HepG2 (cell line): ENCODE measurements around the gene C19orf73. TPM values are rescaled to one million over a fixed set of nuclear protein-coding genes. Genes with fewer than 3 reads are reported as not detected.

Experiments used
- CBFB ChIP-seq: sonication (generic); formaldehyde crosslinking; IDR thresholded peaks from 2 replicates; pipeline ENCODE4 v1.4.0; 2020; ENCODE audit warnings: missing genetic modification reagents
- CEBPG ChIP-seq: IDR thresholded peaks from 2 replicates; pipeline ENCODE4 v1.6.1; 2016
- CREB1 ChIP-seq, 2 experiments: fragments of 450-650 bp in 1 of 2; IDR thresholded peaks; 2 replicates each; pipeline ENCODE4 v1.6.1; 2016 to 2017; ENCODE audit warnings: control low read depth in 1 of 2, mild to moderate bottlenecking in 1 of 2, missing compliant biosample characterization in 1 of 2, missing genetic modification characterization in 1 of 2
- ETV6 ChIP-seq: sonication (generic); formaldehyde crosslinking; conservative IDR thresholded peaks from 2 replicates; pipeline ENCODE4 v1.4.0; 2020; ENCODE audit warnings: missing genetic modification reagents
- FOXC1 ChIP-seq: sonication (generic); formaldehyde crosslinking; IDR thresholded peaks from 2 replicates; pipeline ENCODE4 v1.8.0; 2022; ENCODE audit warnings: mild to moderate bottlenecking, missing genetic modification reagents, borderline replicate concordance
- HDAC1 ChIP-seq: sonication (generic); formaldehyde crosslinking; IDR thresholded peaks from 2 replicates; pipeline ENCODE4 v1.5.1; 2020; ENCODE audit warnings: mild to moderate bottlenecking, missing genetic modification reagents
- NCOR1 ChIP-seq: fragments of 200-600 bp; sonication (generic); IDR thresholded peaks from 2 replicates; pipeline ENCODE4 v1.7.0; 2017; ENCODE audit warnings: antibody characterized with exemption, low read length, borderline replicate concordance
- SAFB2 ChIP-seq: sonication (generic); formaldehyde crosslinking; IDR thresholded peaks from 2 replicates; pipeline ENCODE4 v1.5.1; 2020; ENCODE audit warnings: missing genetic modification reagents, low read depth, mild to moderate bottlenecking, borderline replicate concordance
- SRY ChIP-seq: sonication (generic); formaldehyde crosslinking; IDR thresholded peaks from 2 replicates; pipeline ENCODE4 v1.8.0; 2022; ENCODE audit warnings: mild to moderate bottlenecking, missing genetic modification reagents
- ZFP62 ChIP-seq: sonication (generic); formaldehyde crosslinking; IDR thresholded peaks from 2 replicates; pipeline ENCODE4 v1.4.0; 2020; ENCODE audit warnings: missing genetic modification reagents
- ZNF180 ChIP-seq: sonication (generic); formaldehyde crosslinking; IDR thresholded peaks from 2 replicates; pipeline ENCODE4 v1.4.0; 2020; ENCODE audit warnings: low read depth, missing genetic modification reagents, borderline replicate concordance
- ZNF354B ChIP-seq: sonication (generic); formaldehyde crosslinking; IDR thresholded peaks from 2 replicates; pipeline ENCODE4 v1.8.0; 2022; ENCODE audit warnings: mild to moderate bottlenecking, missing genetic modification reagents
- ZNF468 ChIP-seq: sonication (generic); formaldehyde crosslinking; IDR thresholded peaks from 2 replicates; pipeline ENCODE4 v1.8.0; 2022; ENCODE audit warnings: mild to moderate bottlenecking, moderate library complexity, missing genetic modification reagents
- ZNF563 ChIP-seq: sonication (generic); formaldehyde crosslinking; IDR thresholded peaks from 2 replicates; pipeline ENCODE4 v1.8.0; 2022; ENCODE audit warnings: mild to moderate bottlenecking, moderate library complexity, missing genetic modification reagents
- ZNF615 ChIP-seq: sonication (generic); formaldehyde crosslinking; IDR thresholded peaks from 2 replicates; pipeline ENCODE4 v1.5.0; 2020; ENCODE audit warnings: mild to moderate bottlenecking, missing genetic modification reagents, borderline replicate concordance
- polyA plus RNA-seq, 8 experiments: library from polyadenylated mRNA; depleted of rRNA in 3 of 8; stranded (reverse) in 7 of 8; unstranded in 1 of 8; fragments of >200 nt; fragmentation: Illumina TruSeq in 4 of 8; extraction: Trizol in 4 of 8; gene quantifications; 2 replicates each; pipeline versions ENCODE4 v1.2.1 to v1.2.3, GENCODE V29; 2011 to 2016; ENCODE audit warnings: low read depth in 4 of 8, missing spikeins in 1 of 8, mixed read lengths in 1 of 8; ENCODE audit not compliant: insufficient read depth in 1 of 8
- total RNA-seq, 5 experiments: library from RNA; depleted of rRNA; stranded (reverse); fragments of >200 nt; fragmentation: Illumina TruSeq; extraction: Trizol; gene quantifications; 2 replicates each; pipeline ENCODE4 v1.2.3, GENCODE V29; 2016; ENCODE audit warnings: low read depth in 1 of 5
- TF ChIP-seq, protein P1 (sequence below): sonication (generic); formaldehyde crosslinking; IDR thresholded peaks from 2 replicates; pipeline ENCODE4 v1.4.0; 2020; ENCODE audit warnings: mild to moderate bottlenecking, missing genetic modification reagents
- TF ChIP-seq, protein P2 (sequence below): sonication (generic); formaldehyde crosslinking; IDR thresholded peaks from 2 replicates; pipeline ENCODE4 v1.4.0; 2020; ENCODE audit warnings: mild to moderate bottlenecking, missing genetic modification reagents
- TF ChIP-seq, protein P3 (sequence below): sonication (generic); formaldehyde crosslinking; IDR thresholded peaks from 2 replicates; pipeline ENCODE4 v1.5.0; 2020; ENCODE audit warnings: missing genetic modification reagents
- TF ChIP-seq, protein P4 (sequence below): sonication (generic); formaldehyde crosslinking; conservative IDR thresholded peaks from 2 replicates; pipeline ENCODE4 v1.5.0; 2020; ENCODE audit warnings: missing genetic modification reagents

C19orf73 gene
- total and polyA plus RNA-seq, 2 of the 13 experiments (the other 11 are each of a cell fraction or from before 2014, with no cell fraction given), result 1.4 to 1.5 TPM

DNA sequence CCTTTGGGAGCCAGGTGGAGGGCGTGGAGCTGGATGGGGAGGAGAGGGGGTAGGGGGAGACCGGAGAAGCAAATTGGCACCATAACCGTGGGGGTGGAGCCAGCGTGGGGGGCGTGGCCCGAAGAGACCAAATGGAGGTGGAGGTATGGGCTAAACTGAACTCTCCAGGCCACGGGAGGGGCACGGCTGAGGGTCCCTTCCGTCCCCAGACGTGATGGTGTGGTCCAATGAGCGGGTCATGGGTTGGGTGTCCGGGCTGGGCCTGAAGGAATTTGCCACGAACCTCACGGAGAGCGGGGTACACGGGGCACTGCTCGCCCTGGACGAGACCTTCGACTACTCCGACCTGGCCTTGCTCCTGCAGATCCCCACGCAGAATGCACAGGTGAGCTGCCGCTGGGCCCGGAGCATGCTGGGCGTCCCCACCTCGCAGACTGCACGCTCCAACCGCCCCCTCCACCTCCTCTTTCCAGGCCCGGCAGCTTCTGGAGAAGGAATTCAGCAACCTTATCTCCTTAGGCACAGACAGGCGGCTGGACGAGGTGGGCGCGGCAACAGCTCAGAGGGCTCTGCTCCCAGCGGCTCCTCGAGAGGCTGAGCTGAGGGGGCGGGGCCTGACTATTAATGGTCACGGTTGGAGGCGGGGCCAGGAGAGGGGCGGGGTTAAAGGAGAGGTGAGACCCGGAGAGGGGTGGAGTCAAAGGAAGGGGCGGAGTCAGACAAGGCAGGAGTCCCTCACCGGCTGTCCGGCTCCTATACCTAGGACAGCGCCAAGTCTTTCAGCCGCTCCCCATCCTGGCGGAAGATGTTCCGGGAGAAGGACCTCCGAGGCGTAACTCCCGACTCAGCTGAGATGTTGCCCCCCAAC, 30.1 kb upstream of the C19orf73 start (continued):
- TF ChIP-seq NCOR1 (no peak), CEBPG (CRISPR knock-in tag) (no peak), ZNF563 (no peak), ZNF468 (CRISPR knock-in tag) (0 out of 2 replicates have a peak, but pooled peaks have one; percentile 17), ZNF354B (CRISPR knock-in tag) (no peak), ETV6 (CRISPR knock-in tag) (no peak), CBFB (no peak), SRY (CRISPR knock-in tag) (no peak), ZNF180 (CRISPR knock-in tag) (no peak), CREB1 (IDR thresholded peaks at IDR 0.05) (0 out of 2 replicates have a peak, but pooled peaks have one; percentile 4), CREB1 (CRISPR knock-in tag; IDR thresholded peaks at IDR 0.05) (no peak), FOXC1 (CRISPR knock-in tag) (no peak), HDAC1 (no peak), ZNF615 (CRISPR knock-in tag) (no peak), SAFB2 (CRISPR knock-in tag) (no peak), ZFP62 (no peak)
- TF ChIP-seq, protein P1, sequence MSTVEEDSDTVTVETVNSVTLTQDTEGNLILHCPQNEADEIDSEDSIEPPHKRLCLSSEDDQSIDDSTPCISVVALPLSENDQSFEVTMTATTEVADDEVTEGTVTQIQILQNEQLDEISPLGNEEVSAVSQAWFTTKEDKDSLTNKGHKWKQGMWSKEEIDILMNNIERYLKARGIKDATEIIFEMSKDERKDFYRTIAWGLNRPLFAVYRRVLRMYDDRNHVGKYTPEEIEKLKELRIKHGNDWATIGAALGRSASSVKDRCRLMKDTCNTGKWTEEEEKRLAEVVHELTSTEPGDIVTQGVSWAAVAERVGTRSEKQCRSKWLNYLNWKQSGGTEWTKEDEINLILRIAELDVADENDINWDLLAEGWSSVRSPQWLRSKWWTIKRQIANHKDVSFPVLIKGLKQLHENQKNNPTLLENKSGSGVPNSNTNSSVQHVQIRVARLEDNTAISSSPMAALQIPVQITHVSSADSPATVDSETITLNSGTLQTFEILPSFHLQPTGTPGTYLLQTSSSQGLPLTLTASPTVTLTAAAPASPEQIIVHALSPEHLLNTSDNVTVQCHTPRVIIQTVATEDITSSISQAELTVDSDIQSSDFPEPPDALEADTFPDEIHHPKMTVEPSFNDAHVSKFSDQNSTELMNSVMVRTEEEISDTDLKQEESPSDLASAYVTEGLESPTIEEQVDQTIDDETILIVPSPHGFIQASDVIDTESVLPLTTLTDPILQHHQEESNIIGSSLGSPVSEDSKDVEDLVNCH, result no peak
- TF ChIP-seq, protein P2, sequence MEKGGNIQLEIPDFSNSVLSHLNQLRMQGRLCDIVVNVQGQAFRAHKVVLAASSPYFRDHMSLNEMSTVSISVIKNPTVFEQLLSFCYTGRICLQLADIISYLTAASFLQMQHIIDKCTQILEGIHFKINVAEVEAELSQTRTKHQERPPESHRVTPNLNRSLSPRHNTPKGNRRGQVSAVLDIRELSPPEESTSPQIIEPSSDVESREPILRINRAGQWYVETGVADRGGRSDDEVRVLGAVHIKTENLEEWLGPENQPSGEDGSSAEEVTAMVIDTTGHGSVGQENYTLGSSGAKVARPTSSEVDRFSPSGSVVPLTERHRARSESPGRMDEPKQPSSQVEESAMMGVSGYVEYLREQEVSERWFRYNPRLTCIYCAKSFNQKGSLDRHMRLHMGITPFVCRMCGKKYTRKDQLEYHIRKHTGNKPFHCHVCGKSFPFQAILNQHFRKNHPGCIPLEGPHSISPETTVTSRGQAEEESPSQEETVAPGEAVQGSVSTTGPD (CRISPR knock-in tag), result no peak
- TF ChIP-seq, protein P3, sequence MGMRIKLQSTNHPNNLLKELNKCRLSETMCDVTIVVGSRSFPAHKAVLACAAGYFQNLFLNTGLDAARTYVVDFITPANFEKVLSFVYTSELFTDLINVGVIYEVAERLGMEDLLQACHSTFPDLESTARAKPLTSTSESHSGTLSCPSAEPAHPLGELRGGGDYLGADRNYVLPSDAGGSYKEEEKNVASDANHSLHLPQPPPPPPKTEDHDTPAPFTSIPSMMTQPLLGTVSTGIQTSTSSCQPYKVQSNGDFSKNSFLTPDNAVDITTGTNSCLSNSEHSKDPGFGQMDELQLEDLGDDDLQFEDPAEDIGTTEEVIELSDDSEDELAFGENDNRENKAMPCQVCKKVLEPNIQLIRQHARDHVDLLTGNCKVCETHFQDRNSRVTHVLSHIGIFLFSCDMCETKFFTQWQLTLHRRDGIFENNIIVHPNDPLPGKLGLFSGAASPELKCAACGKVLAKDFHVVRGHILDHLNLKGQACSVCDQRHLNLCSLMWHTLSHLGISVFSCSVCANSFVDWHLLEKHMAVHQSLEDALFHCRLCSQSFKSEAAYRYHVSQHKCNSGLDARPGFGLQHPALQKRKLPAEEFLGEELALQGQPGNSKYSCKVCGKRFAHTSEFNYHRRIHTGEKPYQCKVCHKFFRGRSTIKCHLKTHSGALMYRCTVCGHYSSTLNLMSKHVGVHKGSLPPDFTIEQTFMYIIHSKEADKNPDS (CRISPR knock-in tag), result no peak
- TF ChIP-seq, protein P4, sequence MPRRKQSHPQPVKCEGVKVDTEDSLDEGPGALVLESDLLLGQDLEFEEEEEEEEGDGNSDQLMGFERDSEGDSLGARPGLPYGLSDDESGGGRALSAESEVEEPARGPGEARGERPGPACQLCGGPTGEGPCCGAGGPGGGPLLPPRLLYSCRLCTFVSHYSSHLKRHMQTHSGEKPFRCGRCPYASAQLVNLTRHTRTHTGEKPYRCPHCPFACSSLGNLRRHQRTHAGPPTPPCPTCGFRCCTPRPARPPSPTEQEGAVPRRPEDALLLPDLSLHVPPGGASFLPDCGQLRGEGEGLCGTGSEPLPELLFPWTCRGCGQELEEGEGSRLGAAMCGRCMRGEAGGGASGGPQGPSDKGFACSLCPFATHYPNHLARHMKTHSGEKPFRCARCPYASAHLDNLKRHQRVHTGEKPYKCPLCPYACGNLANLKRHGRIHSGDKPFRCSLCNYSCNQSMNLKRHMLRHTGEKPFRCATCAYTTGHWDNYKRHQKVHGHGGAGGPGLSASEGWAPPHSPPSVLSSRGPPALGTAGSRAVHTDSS, result no peak
